ENCODE data around the gene ZNF391. TPM values are rescaled to one million over a fixed set of nuclear protein-coding genes. Genes with fewer than 3 reads are reported as not detected.

The ZNF391 gene
- total and polyA plus RNA-seq, 2 of the 4 experiments (the other 2 are of a cell fraction), result 0.18 to 0.22 TPM

DNA sequence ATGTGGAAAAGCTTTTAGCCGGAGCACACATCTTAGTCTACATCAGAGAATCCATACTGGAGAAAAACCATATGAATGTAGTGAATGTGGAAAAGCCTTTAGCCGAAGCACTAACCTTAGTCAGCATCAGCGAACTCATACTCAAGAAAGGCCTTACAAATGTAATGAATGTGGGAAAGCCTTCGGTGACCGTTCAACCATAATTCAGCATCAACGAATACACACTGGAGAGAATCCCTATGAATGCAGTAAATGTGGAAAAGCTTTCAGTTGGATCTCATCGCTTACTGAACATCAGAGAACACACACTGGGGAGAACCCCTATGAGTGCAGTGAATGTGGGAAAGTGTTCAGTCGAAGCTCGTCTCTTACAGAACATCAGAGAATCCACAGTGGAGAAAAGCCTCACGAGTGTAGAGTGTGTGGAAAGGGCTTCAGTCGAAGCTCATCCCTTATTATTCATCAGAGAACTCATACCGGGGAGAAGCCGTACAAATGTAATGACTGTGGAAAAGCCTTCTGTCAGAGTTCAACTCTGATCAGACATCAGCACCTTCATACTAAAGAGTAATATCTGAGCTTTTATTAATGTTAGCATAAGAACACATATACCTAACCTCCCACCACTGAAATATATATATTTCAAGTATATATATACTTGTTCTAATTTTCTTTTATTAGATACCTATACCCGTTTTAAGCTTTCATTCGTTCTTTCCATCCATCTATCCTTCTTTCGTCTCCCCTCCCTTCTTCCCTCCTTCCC lies 12.5 kb downstream of the ZNF391 start:
- H3K9me1 ChIP-seq (ENCODE audit: insufficient read depth, low read length), result no peaks in the 10 kb centered on the region
- ChIA-PET POLR2A (ENCODE audit: unreplicated experiment) (no interaction called here), CTCF (no interaction called here)
- H3K36me3 ChIP-seq (ENCODE audit: control insufficient read depth, insufficient read depth, low read length), result no peaks in the 10 kb centered on the region
- 100% methylated on average over 1 of the region's 16 CpGs; no CpG with 5 or more reads in 1 of the 2 experiments for WGBS, 2 experiments (ENCODE audit: extremely low coverage in 2 of 2, insufficient read length in 1 of 2)
- no peak overlapping the region for H2BK15ac ChIP-seq (ENCODE audit: low read depth, low read length)
- no peak overlapping the region for H3K56ac ChIP-seq (ENCODE audit: extremely low read depth, insufficient read depth, low read length)
- H2BK120ac ChIP-seq (ENCODE audit: low read depth, low read length), result no peak overlapping the region
- H4K20me1 ChIP-seq (ENCODE audit: insufficient read depth, low read length), result no peaks in the 10 kb centered on the region
- H2BK20ac ChIP-seq (ENCODE audit: low read depth, low read length), result no peak overlapping the region
- no peak overlapping the region for H3K23ac ChIP-seq (ENCODE audit: low read depth, low read length)
- H3K4me1 ChIP-seq (ENCODE audit: control insufficient read depth, insufficient read depth, low read length), result no peaks in the 10 kb centered on the region
- H3K9me3 ChIP-seq (ENCODE audit: control insufficient read depth, insufficient read depth, low read length), result peaks cover 11% of the 10 kb centered on the region
- TF ChIP-seq NFE2L2 (IDR thresholded peaks at IDR 0.05; ENCODE audit: low read depth, low read length) (no peak), RAD21 (IDR thresholded peaks at IDR 0.05; ENCODE audit: low read length) (no peak), SMC3 (IDR thresholded peaks at IDR 0.05; ENCODE audit: low read depth, low read length) (no peak), MXI1 (IDR thresholded peaks at IDR 0.05; ENCODE audit: borderline replicate concordance, low read depth, low read length) (no peak), RFX5 (IDR thresholded peaks at IDR 0.05; ENCODE audit: low read depth, low read length) (no peak), FOS (IDR thresholded peaks at IDR 0.05; ENCODE audit: low read depth, low read length) (no peak), CHD1 (IDR thresholded peaks at IDR 0.05; ENCODE audit: low read depth, low read length) (no peak), MAZ (IDR thresholded peaks at IDR 0.05; ENCODE audit: borderline replicate concordance, low read depth, low read length) (no peak), MAFK (IDR thresholded peaks at IDR 0.05; ENCODE audit: low read depth, low read length) (no peak)
- TF ChIP-seq, protein P1, sequence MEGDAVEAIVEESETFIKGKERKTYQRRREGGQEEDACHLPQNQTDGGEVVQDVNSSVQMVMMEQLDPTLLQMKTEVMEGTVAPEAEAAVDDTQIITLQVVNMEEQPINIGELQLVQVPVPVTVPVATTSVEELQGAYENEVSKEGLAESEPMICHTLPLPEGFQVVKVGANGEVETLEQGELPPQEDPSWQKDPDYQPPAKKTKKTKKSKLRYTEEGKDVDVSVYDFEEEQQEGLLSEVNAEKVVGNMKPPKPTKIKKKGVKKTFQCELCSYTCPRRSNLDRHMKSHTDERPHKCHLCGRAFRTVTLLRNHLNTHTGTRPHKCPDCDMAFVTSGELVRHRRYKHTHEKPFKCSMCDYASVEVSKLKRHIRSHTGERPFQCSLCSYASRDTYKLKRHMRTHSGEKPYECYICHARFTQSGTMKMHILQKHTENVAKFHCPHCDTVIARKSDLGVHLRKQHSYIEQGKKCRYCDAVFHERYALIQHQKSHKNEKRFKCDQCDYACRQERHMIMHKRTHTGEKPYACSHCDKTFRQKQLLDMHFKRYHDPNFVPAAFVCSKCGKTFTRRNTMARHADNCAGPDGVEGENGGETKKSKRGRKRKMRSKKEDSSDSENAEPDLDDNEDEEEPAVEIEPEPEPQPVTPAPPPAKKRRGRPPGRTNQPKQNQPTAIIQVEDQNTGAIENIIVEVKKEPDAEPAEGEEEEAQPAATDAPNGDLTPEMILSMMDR (conservative IDR thresholded peaks at IDR 0.05; ENCODE audit: low read depth, low read length), result no peak
- TF ChIP-seq, protein P2, sequence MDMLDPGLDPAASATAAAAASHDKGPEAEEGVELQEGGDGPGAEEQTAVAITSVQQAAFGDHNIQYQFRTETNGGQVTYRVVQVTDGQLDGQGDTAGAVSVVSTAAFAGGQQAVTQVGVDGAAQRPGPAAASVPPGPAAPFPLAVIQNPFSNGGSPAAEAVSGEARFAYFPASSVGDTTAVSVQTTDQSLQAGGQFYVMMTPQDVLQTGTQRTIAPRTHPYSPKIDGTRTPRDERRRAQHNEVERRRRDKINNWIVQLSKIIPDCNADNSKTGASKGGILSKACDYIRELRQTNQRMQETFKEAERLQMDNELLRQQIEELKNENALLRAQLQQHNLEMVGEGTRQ (IDR thresholded peaks at IDR 0.05; ENCODE audit: low read depth, low read length), result no peak
- TF ChIP-seq, protein P3, sequence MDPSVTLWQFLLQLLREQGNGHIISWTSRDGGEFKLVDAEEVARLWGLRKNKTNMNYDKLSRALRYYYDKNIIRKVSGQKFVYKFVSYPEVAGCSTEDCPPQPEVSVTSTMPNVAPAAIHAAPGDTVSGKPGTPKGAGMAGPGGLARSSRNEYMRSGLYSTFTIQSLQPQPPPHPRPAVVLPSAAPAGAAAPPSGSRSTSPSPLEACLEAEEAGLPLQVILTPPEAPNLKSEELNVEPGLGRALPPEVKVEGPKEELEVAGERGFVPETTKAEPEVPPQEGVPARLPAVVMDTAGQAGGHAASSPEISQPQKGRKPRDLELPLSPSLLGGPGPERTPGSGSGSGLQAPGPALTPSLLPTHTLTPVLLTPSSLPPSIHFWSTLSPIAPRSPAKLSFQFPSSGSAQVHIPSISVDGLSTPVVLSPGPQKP (IDR thresholded peaks at IDR 0.05; ENCODE audit: borderline replicate concordance, low read depth, low read length), result no peak
- no peak overlapping the region for H4K91ac ChIP-seq (ENCODE audit: insufficient read depth, low read depth, low read length)
- no peak overlapping the region for H2BK5ac ChIP-seq (ENCODE audit: low read depth, low read length, poor library complexity, severe bottlenecking)
- intact Hi-C loops (cut with micrococcal nuclease), result no loop called here
- no peak overlapping the region for H2AK9ac ChIP-seq (replicated peaks; ENCODE audit: low read depth, low read length, poor library complexity)
- no peak overlapping the region for H3K4me3 ChIP-seq (ENCODE audit: insufficient read depth, low read depth, low read length)
- H3K4ac ChIP-seq (ENCODE audit: low read depth, low read length), result no peak overlapping the region
- dilution Hi-C loops (cut with HindIII; ENCODE audit: low sequenced_read_pairs, unreplicated experiment), result no loop called here
- no peaks in the 10 kb centered on the region for H3K79me1 ChIP-seq (ENCODE audit: low read depth in 1 of 2, low read length in 2 of 2)
- no peak overlapping the region for H4K5ac ChIP-seq (ENCODE audit: low read depth, low read length)
- no peak overlapping the region for H3K14ac ChIP-seq (replicated peaks; ENCODE audit: low read depth, low read length)
- ATAC-seq (ENCODE audit: low read depth), result no peak
- H3K27me3 ChIP-seq (ENCODE audit: control insufficient read depth, insufficient read depth, low read length), result no peaks in the 10 kb centered on the region
- no TSS peak for BruUV-seq (replicated peaks)
- DNase-seq, result no peak
- in situ Hi-C loops (cut with MboI; ENCODE audit: low sequenced_read_pairs), result no loop called here
- no peak overlapping the region for H2AK5ac ChIP-seq (ENCODE audit: low read depth, low read length)
- no peak overlapping the region for H2AFZ ChIP-seq (replicated peaks; ENCODE audit: low read length, poor library complexity)
- no peak overlapping the region for H3K27ac ChIP-seq (ENCODE audit: insufficient read depth, low read length)
- no peak overlapping the region for H4K8ac ChIP-seq (ENCODE audit: low read depth in 2 of 2, low read length in 2 of 2)
- H3K18ac ChIP-seq (ENCODE audit: low read depth, low read length), result no peak overlapping the region
- no peak overlapping the region for H3K4me2 ChIP-seq (ENCODE audit: low read depth, low read length)
- H3K9ac ChIP-seq (ENCODE audit: low read depth, low read length), result no peak overlapping the region
